ENCODE data around the gene F10. TPM values are rescaled to one million over a fixed set of nuclear protein-coding genes. Genes with fewer than 3 reads are reported as not detected.
"Not testable (repeated sequence)": the region's sequence is repeated elsewhere in the genome, so short reads cannot be mapped to it uniquely, and the experiment has no call there.

The F10 gene
- total and polyA plus RNA-seq, 4 experiments from 2014 or later: not detected

GRCh38 chr13:113077953-113078901, 44.4 kb upstream of the F10 start:
- no peaks in the 10 kb centered on the region for H3K4me1 ChIP-seq (ENCODE audit: insufficient read depth, low read length)
- no peaks in the 10 kb centered on the region for H3K9me3 ChIP-seq (ENCODE audit: control insufficient read depth in 1 of 2, low read length in 2 of 2)
- H3K9me3 Mint-ChIP-seq: no peaks in the 10 kb centered on the region
- intact Hi-C loops (cut with micrococcal nuclease): no loop called here
- H3K36me3 Mint-ChIP-seq: peaks cover 6 to 11% of the 10 kb centered on the region in 2 donors
- H3K27ac ChIP-seq (ENCODE audit: low read depth, low read length): no peak overlapping the region
- ChIA-PET POLR2A (ENCODE audit: partially characterized antibody) (no interaction called here), CTCF (ENCODE audit: partially characterized antibody) (no interaction called here)
- DNase-seq: no peak
- no peaks in the 10 kb centered on the region for H3K27me3 Mint-ChIP-seq
- H3K4me3 ChIP-seq (ENCODE audit: low read length in 2 of 2): no peak overlapping the region
- H3K36me3 ChIP-seq (ENCODE audit: insufficient read depth, low read length): no peaks in the 10 kb centered on the region
- no peak overlapping the region for H3K4me3 Mint-ChIP-seq
- H3K27ac Mint-ChIP-seq: peak overlapping the region in 1 of 7 donors; percentile 41
- H3K4me1 Mint-ChIP-seq: no peaks in the 10 kb centered on the region
- H3K27me3 ChIP-seq (ENCODE audit: insufficient read depth, low read length): no peaks in the 10 kb centered on the region

DNA sequence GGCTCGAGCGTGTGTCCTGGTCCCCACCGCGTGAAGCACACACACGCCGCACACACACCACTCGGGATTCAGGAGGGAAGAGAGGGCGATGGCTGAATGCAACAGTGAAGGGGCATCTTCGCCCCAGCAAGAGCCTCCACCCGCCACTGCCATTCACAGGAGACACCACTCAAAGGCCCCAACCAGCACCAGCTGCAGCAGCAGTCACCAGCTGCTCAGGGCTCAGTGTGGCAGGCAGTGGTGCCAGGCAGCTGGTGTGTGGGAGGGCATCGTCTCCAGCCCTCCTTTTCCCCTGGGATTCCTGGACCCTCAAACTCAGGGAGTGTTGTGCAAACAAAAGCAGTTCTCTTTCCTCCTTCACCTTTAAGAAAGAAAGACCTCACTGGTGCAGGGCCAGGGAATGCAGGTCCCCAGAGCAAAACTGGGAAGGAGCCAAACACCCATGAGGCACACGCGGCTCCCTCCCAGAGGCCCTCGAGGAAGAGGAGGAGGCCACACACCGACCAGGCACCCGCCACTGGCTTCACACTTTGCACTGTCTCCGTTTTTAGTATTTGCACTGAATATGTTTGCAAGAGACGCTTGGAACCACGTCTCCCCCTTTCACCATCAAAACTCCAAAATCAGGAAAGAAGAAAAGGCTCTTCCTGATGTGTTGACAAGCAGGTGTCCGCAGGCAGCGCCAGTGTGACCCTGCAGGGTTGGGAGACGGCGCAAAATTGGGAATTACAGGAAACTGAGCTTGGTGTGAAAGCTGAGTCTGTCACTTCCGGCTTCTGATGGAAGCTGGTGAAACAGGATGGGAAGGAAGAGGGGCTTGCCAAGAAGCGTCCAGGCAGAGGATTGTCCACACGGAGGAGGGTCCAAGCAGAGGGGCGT, 43.5 kb upstream of the F10 start:
- intact Hi-C loops (cut with micrococcal nuclease): no loop called here
- POLR2A ChIA-PET (ENCODE audit: partially characterized antibody): no interaction called here
- H3K9me3 Mint-ChIP-seq: peaks cover 0 to 2% (median 0%) of the 10 kb centered on the region in 8 donors
- no peak overlapping the region for H3K27ac Mint-ChIP-seq
- H3K4me1 Mint-ChIP-seq: no peaks in the 10 kb centered on the region
- CTCF ChIA-PET (ENCODE audit: partially characterized antibody): no interaction called here
- Histone ChIP-seq H3K27me3 (ENCODE audit: insufficient read depth, low read length) (no peaks in the 10 kb centered on the region), H3K4me1 (ENCODE audit: insufficient read depth, low read length) (no peaks in the 10 kb centered on the region), H3K4me3 (ENCODE audit: low read length in 2 of 2) (no peak overlapping the region), H3K36me3 (ENCODE audit: insufficient read depth, low read length) (no peaks in the 10 kb centered on the region), H3K9me3 (ENCODE audit: control insufficient read depth in 1 of 2, low read length in 2 of 2) (no peaks in the 10 kb centered on the region), H3K27ac (ENCODE audit: low read depth, low read length) (no peak overlapping the region)
- peaks cover 8 to 9% of the 10 kb centered on the region in 2 donors for H3K36me3 Mint-ChIP-seq
- H3K27me3 Mint-ChIP-seq: no peaks in the 10 kb centered on the region
- no peak overlapping the region for H3K4me3 Mint-ChIP-seq
- DNase-seq: no peak

DNA sequence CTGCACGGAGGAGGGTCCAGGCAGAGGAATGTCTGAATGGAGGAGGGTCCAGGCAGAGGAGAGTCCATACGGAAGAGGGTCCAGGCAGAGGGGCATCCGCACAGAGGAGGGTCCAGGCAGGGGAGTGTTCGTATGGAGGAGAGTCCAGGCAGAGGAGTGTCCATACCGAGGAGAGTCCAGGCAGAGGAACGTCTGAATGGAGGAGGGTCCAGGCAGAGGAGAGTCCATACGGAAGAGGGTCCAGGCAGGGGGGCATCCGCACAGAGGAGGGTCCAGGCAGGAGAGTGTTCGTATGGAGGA, 42.9 kb upstream of the F10 start:
- H3K27ac ChIP-seq (ENCODE audit: low read depth, low read length); CTCF ChIA-PET (ENCODE audit: partially characterized antibody); H3K27me3 ChIP-seq (ENCODE audit: insufficient read depth, low read length); DNase-seq; POLR2A ChIA-PET (ENCODE audit: partially characterized antibody); H3K4me3 Mint-ChIP-seq; H3K9me3 ChIP-seq (ENCODE audit: control insufficient read depth in 1 of 2, low read length in 2 of 2); H3K4me3 ChIP-seq (ENCODE audit: low read length in 2 of 2); H3K4me1 Mint-ChIP-seq; H3K27me3 Mint-ChIP-seq; H3K9me3 Mint-ChIP-seq; H3K27ac Mint-ChIP-seq; H3K36me3 ChIP-seq (ENCODE audit: insufficient read depth, low read length); H3K4me1 ChIP-seq (ENCODE audit: insufficient read depth, low read length); intact Hi-C loops (cut with micrococcal nuclease): not testable (repeated sequence)
- H3K36me3 Mint-ChIP-seq: peaks cover 7 to 12% of the 10 kb centered on the region in 2 donors

- Histone ChIP-seq H3K9me3 (ENCODE audit: control insufficient read depth in 1 of 2, low read length in 2 of 2) (no peaks in the 10 kb centered on the region), H3K4me3 (ENCODE audit: low read length in 2 of 2) (no peak overlapping the region), H3K4me1 (ENCODE audit: insufficient read depth, low read length) (no peaks in the 10 kb centered on the region), H3K27me3 (ENCODE audit: insufficient read depth, low read length) (no peaks in the 10 kb centered on the region), H3K36me3 (ENCODE audit: insufficient read depth, low read length) (no peaks in the 10 kb centered on the region), H3K27ac (ENCODE audit: low read depth, low read length) (no peak overlapping the region)
- peaks cover 6 to 12% of the 10 kb centered on the region in 2 donors for H3K36me3 Mint-ChIP-seq
- peaks cover 0 to 2% (median 0%) of the 10 kb centered on the region in 8 donors for H3K9me3 Mint-ChIP-seq
- DNase-seq: no peak
- intact Hi-C loops (cut with micrococcal nuclease): no loop called here
- H3K27ac Mint-ChIP-seq: no peak overlapping the region
- CTCF ChIA-PET (ENCODE audit: partially characterized antibody): no interaction called here
- no peak overlapping the region for H3K4me3 Mint-ChIP-seq
- H3K27me3 Mint-ChIP-seq: no peaks in the 10 kb centered on the region
- POLR2A ChIA-PET (ENCODE audit: partially characterized antibody): no interaction called here
- no peaks in the 10 kb centered on the region for H3K4me1 Mint-ChIP-seq
Measured at GRCh38 chr13:113080361-113080831, 42.2 kb upstream of the F10 start.

DNA sequence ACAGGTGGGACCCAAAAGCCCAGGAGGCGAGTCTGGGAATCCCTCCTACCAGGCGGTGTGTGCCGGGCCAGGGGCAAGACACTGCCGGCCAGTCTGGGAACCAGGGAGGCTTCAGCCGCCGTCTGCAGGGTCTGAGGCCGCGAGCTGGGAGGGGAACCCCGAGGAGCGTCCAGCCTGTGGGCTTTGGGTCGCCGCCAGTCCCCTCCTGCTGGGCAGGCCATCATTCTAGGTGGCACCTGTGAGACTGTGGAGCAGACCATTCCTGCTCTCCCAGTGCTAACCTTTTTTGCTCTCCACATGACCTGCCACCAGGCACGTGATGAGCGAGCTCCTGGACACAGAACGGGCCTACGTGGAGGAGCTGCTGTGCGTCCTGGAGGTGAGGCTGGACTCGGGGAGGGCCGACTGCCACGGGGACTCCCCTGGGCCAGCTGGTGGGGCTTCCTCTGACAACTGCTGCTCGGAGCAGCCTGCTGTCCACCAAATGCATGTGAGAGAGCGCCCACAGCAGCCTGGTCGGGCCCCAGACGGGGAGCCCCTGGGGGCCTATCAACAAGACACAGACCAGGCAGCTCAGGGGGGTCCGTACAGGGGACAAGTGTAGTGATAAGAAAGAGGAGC, 41.6 kb upstream of the F10 start:
- H3K27ac Mint-ChIP-seq: no peak overlapping the region
- DNase-seq: no peak
- ChIA-PET POLR2A (ENCODE audit: partially characterized antibody) (no interaction called here), CTCF (ENCODE audit: partially characterized antibody) (no interaction called here)
- no peaks in the 10 kb centered on the region for H3K27me3 Mint-ChIP-seq
- peaks cover 0 to 2% (median 0%) of the 10 kb centered on the region in 8 donors for H3K9me3 Mint-ChIP-seq
- no peak overlapping the region for H3K27ac ChIP-seq (ENCODE audit: low read depth, low read length)
- no peaks in the 10 kb centered on the region for H3K36me3 ChIP-seq (ENCODE audit: insufficient read depth, low read length)
- H3K4me1 ChIP-seq (ENCODE audit: insufficient read depth, low read length): no peaks in the 10 kb centered on the region
- no peak overlapping the region for H3K4me3 Mint-ChIP-seq
- H3K27me3 ChIP-seq (ENCODE audit: insufficient read depth, low read length): no peaks in the 10 kb centered on the region
- no peaks in the 10 kb centered on the region for H3K4me1 Mint-ChIP-seq
- H3K9me3 ChIP-seq (ENCODE audit: control insufficient read depth in 1 of 2, low read length in 2 of 2): no peaks in the 10 kb centered on the region
- peaks cover 3 to 12% of the 10 kb centered on the region in 2 donors for H3K36me3 Mint-ChIP-seq
- no peak overlapping the region for H3K4me3 ChIP-seq (ENCODE audit: low read length in 2 of 2)
- intact Hi-C loops (cut with micrococcal nuclease): no loop called here

DNA sequence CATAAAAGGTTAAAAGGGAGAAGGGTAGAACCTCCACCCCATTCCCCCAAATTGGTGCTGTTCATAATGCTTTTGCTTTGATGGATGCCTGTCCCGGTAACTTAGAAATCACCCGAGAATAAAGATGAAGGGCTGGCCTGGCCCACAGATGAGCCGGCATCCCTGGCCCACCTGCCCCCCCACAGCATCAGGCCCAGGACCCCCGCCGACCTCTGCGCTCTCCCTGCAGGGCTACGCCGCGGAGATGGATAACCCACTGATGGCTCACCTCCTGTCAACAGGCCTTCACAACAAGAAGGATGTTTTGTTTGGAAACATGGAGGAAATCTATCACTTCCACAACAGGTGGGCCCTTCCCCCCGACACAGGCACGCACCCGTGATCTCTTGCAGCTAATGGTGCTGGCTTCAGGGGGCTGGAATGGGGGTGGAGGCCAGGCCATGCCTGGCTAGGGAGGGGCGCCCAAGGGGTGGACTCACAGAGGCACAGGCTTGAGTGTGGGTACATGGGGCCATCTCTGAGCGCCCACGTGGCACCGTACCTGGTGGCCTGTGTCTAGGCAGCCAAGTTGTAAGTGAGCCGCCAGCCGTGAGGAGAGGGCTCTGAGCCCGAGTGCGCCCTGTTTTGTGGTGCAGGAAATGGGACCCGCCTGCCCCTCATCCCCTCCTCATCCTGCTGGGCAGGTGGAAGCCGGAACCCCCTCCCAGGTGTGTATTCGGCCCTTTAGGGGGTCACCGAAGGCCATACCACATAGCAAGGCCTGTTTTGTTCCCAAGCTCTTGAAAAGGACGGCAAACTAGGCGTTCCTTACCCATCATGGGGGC, 40.2 kb upstream of the F10 start:
- POLR2A ChIA-PET (ENCODE audit: partially characterized antibody): no interaction called here
- intact Hi-C loops (cut with micrococcal nuclease): no loop called here
- no peaks in the 10 kb centered on the region for H3K4me1 ChIP-seq (ENCODE audit: insufficient read depth, low read length)
- no peaks in the 10 kb centered on the region for H3K9me3 ChIP-seq (ENCODE audit: control insufficient read depth in 1 of 2, low read length in 2 of 2)
- H3K4me1 Mint-ChIP-seq: no peaks in the 10 kb centered on the region
- peaks cover 0 to 2% (median 0%) of the 10 kb centered on the region in 8 donors for H3K9me3 Mint-ChIP-seq
- CTCF ChIA-PET (ENCODE audit: partially characterized antibody): no interaction called here
- no peak overlapping the region for H3K4me3 ChIP-seq (ENCODE audit: low read length in 2 of 2)
- no peaks in the 10 kb centered on the region for H3K27me3 Mint-ChIP-seq
- DNase-seq: no peak
- H3K27ac ChIP-seq (ENCODE audit: low read depth, low read length): no peak overlapping the region
- no peaks in the 10 kb centered on the region for H3K36me3 ChIP-seq (ENCODE audit: insufficient read depth, low read length)
- no peak overlapping the region for H3K4me3 Mint-ChIP-seq
- no peak overlapping the region for H3K27ac Mint-ChIP-seq
- H3K27me3 ChIP-seq (ENCODE audit: insufficient read depth, low read length): no peaks in the 10 kb centered on the region
- peaks cover 3 to 10% of the 10 kb centered on the region in 2 donors for H3K36me3 Mint-ChIP-seq
